HepG2 (cell line): ENCODE data around the gene ANXA3. TPM values are rescaled to one million over a fixed set of nuclear protein-coding genes. Genes with fewer than 3 reads are reported as not detected.

ENCODE experiments used
- ATAC-seq: fragments of 200-7000 bp; cut with Tn5 transposase; 3 replicates; pipeline ENCODE4 v1.9.1; 2020; ENCODE audit warnings: mild to moderate bottlenecking, moderate library complexity
- BruUV-seq: library from RNA; stranded (reverse); fragments of 400-500 nt; replicated peaks from 2 replicates; lab custom pipeline; 2021; lab: Mats Ljungman, UMichigan
- CTCF ChIA-PET: fragments of 300-600 bp; formaldehyde crosslinking; extraction: SDS; loops from one replicate; lab custom pipeline; 2021; ENCODE audit warnings: low total read pairs, inconsistent platforms, low intra/inter-chr PET ratio; lab: Yijun Ruan, JAX
- POLR2A ChIA-PET: fragments of 350-600 bp; sonication (Branson Sonifier 250); formaldehyde crosslinking; loops from one replicate; lab custom pipeline; 2020; ENCODE audit warnings: antibody characterized with exemption, inconsistent platforms; lab: Yijun Ruan, JAX
- DNase-seq: peaks from one replicate; pipeline ENCODE4 v3.0.0-alpha.2; 2015; ENCODE audit warnings: low spot score
- FAIRE-seq: peaks from 3 replicates; lab custom pipeline; 2011; peaks lifted over from hg19 to GRCh38; lab: Jason Lieb, UNC
- H2AFZ ChIP-seq: one replicate; pipeline ENCODE4 v1.6.1; 2011; ENCODE audit warnings: low read length, inconsistent platforms
- H3K27ac ChIP-seq: fragments of 300-600 bp; 3 replicates; pipeline ENCODE4 v1.8.0; 2011; ENCODE audit warnings: mixed run types, mild to moderate bottlenecking, mixed read lengths, low read length, inconsistent platforms; ENCODE audit not compliant: insufficient read depth; ENCODE audit errors: extremely low read length
- H3K27me3 ChIP-seq, 2 experiments: fragments of 200-600 bp in 1 of 2; 2 replicates in 1 of 2; 3 replicates in 1 of 2; pipeline versions ENCODE4 v1.6.0 to v1.8.0; 2011; ENCODE audit warnings: low read length in 2 of 2, mild to moderate bottlenecking in 2 of 2, moderate library complexity in 2 of 2, inconsistent platforms in 1 of 2; ENCODE audit not compliant: insufficient read depth in 2 of 2, control insufficient read depth in 1 of 2
- H3K36me3 ChIP-seq, 2 experiments: fragments of 200-600 bp in 1 of 2; replicated peaks in 1 of 2; 2 replicates in 1 of 2; 3 replicates in 1 of 2; pipeline versions ENCODE4 v1.5.1 to v1.8.0; 2011; ENCODE audit warnings: low read length in 2 of 2, inconsistent platforms in 1 of 2; ENCODE audit not compliant: insufficient read depth in 2 of 2, control insufficient read depth in 1 of 2
- H3K4me1 ChIP-seq: 2 replicates; pipeline ENCODE4 v1.5.1; 2012; ENCODE audit warnings: low read length, inconsistent platforms; ENCODE audit not compliant: insufficient read depth
- H3K4me2 ChIP-seq: 2 replicates; pipeline ENCODE4 v1.6.0; 2011; ENCODE audit warnings: low read depth, low read length, inconsistent platforms
- H3K4me3 ChIP-seq, 3 experiments: fragments of 200-600 bp in 1 of 3; sonication (generic), shearing (Covaris generic) in 1 of 3; replicated peaks in 1 of 3; 2 replicates each; pipeline ENCODE4 v1.5.1; 2011 to 2016; ENCODE audit warnings: low read length in 3 of 3, inconsistent platforms in 2 of 3, low read depth in 2 of 3, mild to moderate bottlenecking in 2 of 3, control low read depth in 1 of 3, mixed read lengths in 1 of 3; ENCODE audit not compliant: insufficient read depth in 1 of 3
- H3K79me2 ChIP-seq: one replicate; pipeline ENCODE4 v1.6.1; 2011; ENCODE audit warnings: low read length, inconsistent platforms; ENCODE audit not compliant: insufficient read depth
- H3K9ac ChIP-seq: 2 replicates; pipeline ENCODE4 v1.6.0; 2011; ENCODE audit warnings: mild to moderate bottlenecking, low read depth, low read length, inconsistent platforms; ENCODE audit not compliant: insufficient read depth
- H3K9me3 ChIP-seq: 2 replicates; pipeline ENCODE4 v1.5.1; 2012; ENCODE audit warnings: mild to moderate bottlenecking, low read length
- H4K20me1 ChIP-seq: 2 replicates; pipeline ENCODE4 v1.6.0; 2011; ENCODE audit warnings: inconsistent platforms, mild to moderate bottlenecking, low read length, moderate library complexity; ENCODE audit not compliant: insufficient read depth
- ATF7 ChIP-seq, 2 experiments: fragments of 450-650 bp in 1 of 2; sonication (generic) in 1 of 2; formaldehyde crosslinking in 1 of 2; IDR thresholded peaks; 2 replicates each; pipeline versions ENCODE4 v1.4.0 to v1.6.1; 2016 to 2020; ENCODE audit warnings: antibody characterized with exemption in 1 of 2, mild to moderate bottlenecking in 1 of 2, missing genetic modification reagents in 1 of 2
- CENPX ChIP-seq: sonication (generic); formaldehyde crosslinking; IDR thresholded peaks from 2 replicates; pipeline ENCODE4 v1.9.0; 2021; ENCODE audit warnings: mild to moderate bottlenecking, missing genetic modification reagents, moderate library complexity
- MYC ChIP-seq: sonication (generic); formaldehyde crosslinking; IDR thresholded peaks from 2 replicates; pipeline ENCODE4 v1.9.0; 2021; ENCODE audit warnings: missing genetic modification reagents, borderline replicate concordance
- PLSCR1 ChIP-seq: sonication (generic); formaldehyde crosslinking; IDR thresholded peaks from 2 replicates; pipeline ENCODE4 v1.5.0; 2020; ENCODE audit warnings: missing genetic modification reagents, mild to moderate bottlenecking, borderline replicate concordance
- POGK ChIP-seq: sonication (generic); formaldehyde crosslinking; conservative IDR thresholded peaks from 2 replicates; pipeline ENCODE4 v1.8.0; 2022; ENCODE audit warnings: mild to moderate bottlenecking, moderate library complexity, missing genetic modification reagents
- WGBS: methylation state at CpG from one replicate; pipeline ENCODE4 v1.1.6; 2017; ENCODE audit warnings: low lambda C conversion rate; 5-methylcytosine and 5-hydroxymethylcytosine counted together
- in situ Hi-C: cut with HindIII; loops from 2 replicates; pipeline ENCODE4 v1.10.0; 2017; ENCODE audit warnings: low pct_unique_long_range_greater_than_20kb; ENCODE audit not compliant: extremely low pct_ligation_motif_present
- intact Hi-C: fragments of 100-400 bp; cut with micrococcal nuclease; formaldehyde crosslinking; loops from one replicate; pipeline ENCODE4 v1.10.0; 2022; ENCODE audit not compliant: unreplicated experiment
- polyA plus RNA-seq, 8 experiments: library from polyadenylated mRNA; depleted of rRNA in 3 of 8; stranded (reverse) in 7 of 8; unstranded in 1 of 8; fragments of >200 nt; fragmentation: Illumina TruSeq in 4 of 8; extraction: Trizol in 4 of 8; gene quantifications; 2 replicates each; pipeline versions ENCODE4 v1.2.1 to v1.2.3, GENCODE V29; 2011 to 2016; ENCODE audit warnings: low read depth in 4 of 8, missing spikeins in 1 of 8, mixed read lengths in 1 of 8; ENCODE audit not compliant: insufficient read depth in 1 of 8
- total RNA-seq, 5 experiments: library from RNA; depleted of rRNA; stranded (reverse); fragments of >200 nt; fragmentation: Illumina TruSeq; extraction: Trizol; gene quantifications; 2 replicates each; pipeline ENCODE4 v1.2.3, GENCODE V29; 2016; ENCODE audit warnings: low read depth in 1 of 5

The ANXA3 gene
- total and polyA plus RNA-seq, 2 of the 13 experiments (the other 11 are each of a cell fraction or from before 2014, with no cell fraction given): 6.5 to 6.9 TPM

GRCh38 chr4:78528327-78528726 is 23.2 kb upstream of the ANXA3 start:
- peaks cover 12 to 38% of the 10 kb centered on the region in 2 experiments for H3K36me3 ChIP-seq
- no peak for TF ChIP-seq MYC
- no peak for TF ChIP-seq POGK (CRISPR knock-in tag)
- no peak for TF ChIP-seq PLSCR1
- TF ChIP-seq CENPX: no peak
- peak; percentile 69 for TF ChIP-seq ATF7 (IDR thresholded peaks at IDR 0.05)
- TF ChIP-seq ATF7 (CRISPR knock-in tag; IDR thresholded peaks at IDR 0.05): no peak
- no peak overlapping the region for H3K4me3 ChIP-seq
- H2AFZ ChIP-seq: no peak overlapping the region
- no peak for DNase-seq
- no peak for ATAC-seq
- no peak overlapping the region for H3K9ac ChIP-seq
- WGBS: 98% methylated on average over 3 of the region's 3 CpGs
- intact Hi-C loops (no loop called here), in situ Hi-C loops (loop anchor here (10.0 kb wide), 1 partner anchor 574 kb away; no protein-coding TSS in a partner anchor)
- BruUV-seq: no TSS peak
- no peaks in the 10 kb centered on the region for H3K4me1 ChIP-seq
- H3K9me3 ChIP-seq: no peaks in the 10 kb centered on the region
- ChIA-PET POLR2A (no interaction called here), CTCF (no interaction called here)
- H4K20me1 ChIP-seq: no peaks in the 10 kb centered on the region
- H3K27ac ChIP-seq: no peak overlapping the region
- no peak overlapping the region for H3K4me2 ChIP-seq
- H3K27me3 ChIP-seq: no peaks in the 10 kb centered on the region
- no peaks in the 10 kb centered on the region for H3K79me2 ChIP-seq
- FAIRE-seq: no peak
